ENCODE data around the gene TBX6. TPM values are rescaled to one million over a fixed set of nuclear protein-coding genes. Genes with fewer than 3 reads are reported as not detected.

The TBX6 gene
- total and polyA plus RNA-seq, 10 donors: 0.66 to 3.4 (median 1.8) TPM; not detected in 1

- no peaks in the 10 kb centered on the region for H3K27me3 ChIP-seq (replicated peaks in 1 of 7)
- H3K36me3 ChIP-seq: peaks cover 1 to 19% (median 15%) of the 10 kb centered on the region in 6 donors
- peaks cover 23 to 47% (median 37%) of the 10 kb centered on the region in 6 donors for H3K4me1 ChIP-seq
- no peak for DNase-seq
- no peaks in the 10 kb centered on the region for H3K9me3 ChIP-seq
- intact Hi-C loops (cut with DNase I; ENCODE audit: low total_unique reads): no loop called here
- no peak for TF ChIP-seq POLR2AphosphoS5 (IDR thresholded peaks at IDR 0.05)
- H3K4me3 ChIP-seq: peak overlapping the region in 7 of 8 donors; percentile 65 to 99 (median 93)
- WGBS, 5 donors: 57 to 65% (median 62%) methylated on average over 11 to 12 of the region's 12 CpGs
- peak overlapping the region; percentile 93 to 100 (median 98) for H3K27ac ChIP-seq
Measured at GRCh38 chr16:30063278-30063892, 28.3 kb downstream of the TBX6 start.

DNA sequence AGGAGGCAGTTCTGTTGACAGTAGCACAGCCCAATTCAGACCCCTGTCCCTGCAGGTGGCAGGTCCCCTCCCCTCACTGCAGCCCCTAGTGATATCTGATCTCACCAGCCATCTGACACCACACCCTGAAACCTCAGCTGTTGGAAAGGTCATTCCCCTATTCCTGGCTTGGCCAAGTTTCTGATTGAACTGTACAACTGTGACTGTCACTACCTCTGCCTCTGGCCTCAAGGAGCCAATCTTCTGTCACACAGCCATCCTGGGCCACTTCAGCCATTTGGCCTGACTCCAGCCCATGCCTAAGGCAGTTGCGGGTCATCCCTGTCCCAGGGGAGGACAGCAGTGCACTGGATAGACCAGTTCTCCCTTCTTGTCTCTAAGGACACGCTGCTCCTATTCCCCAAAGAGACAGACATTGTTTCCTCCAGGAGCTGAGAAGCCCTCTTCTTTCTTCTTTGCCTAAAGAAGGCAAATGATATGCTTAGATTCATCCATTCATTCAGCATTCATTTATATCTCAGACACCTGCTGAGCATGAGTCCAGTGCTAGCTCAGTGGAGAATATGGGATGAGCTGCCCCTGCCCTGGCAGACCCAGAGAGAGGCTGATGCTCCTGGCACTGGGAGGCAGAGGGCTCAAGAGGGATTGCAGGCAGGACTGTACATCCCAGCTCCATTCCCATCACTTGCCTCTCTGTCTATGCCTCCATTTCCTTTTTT lies 30.7 kb downstream of the TBX6 start:
- Histone ChIP-seq H3K4me3 (no peak overlapping the region), H3K4me1 (peaks cover 8 to 24% (median 15%) of the 10 kb centered on the region in 6 donors), H3K27me3 (replicated peaks in 1 of 7) (no peaks in the 10 kb centered on the region), H3K36me3 (no peaks in the 10 kb centered on the region), H3K9me3 (no peaks in the 10 kb centered on the region), H3K27ac (no peak overlapping the region)
- WGBS, 5 donors: 67 to 95% (median 86%) methylated on average over 1 to 2 of the region's 2 CpGs
- intact Hi-C loops (cut with DNase I; ENCODE audit: low total_unique reads): no loop called here
- TF ChIP-seq CTCF (IDR thresholded peaks at IDR 0.05 in 8 of 11, conservative IDR thresholded peaks at IDR 0.05 in 3 of 11): no peak
- TF ChIP-seq POLR2A (IDR thresholded peaks at IDR 0.05): no peak
- no peak for TF ChIP-seq POLR2AphosphoS5 (IDR thresholded peaks at IDR 0.05)
- DNase-seq: no peak

- no peak for DNase-seq
- intact Hi-C loops (cut with DNase I; ENCODE audit: low total_unique reads): no loop called here
- 79 to 89% (median 87%) methylated on average over 4 of the region's 4 CpGs for WGBS, 5 donors
- H3K27me3 ChIP-seq (replicated peaks in 1 of 7): no peaks in the 10 kb centered on the region
- no peak overlapping the region for H3K4me3 ChIP-seq
- H3K9me3 ChIP-seq: no peaks in the 10 kb centered on the region
- peaks cover 8 to 26% (median 15%) of the 10 kb centered on the region in 6 donors for H3K4me1 ChIP-seq
- H3K27ac ChIP-seq: no peak overlapping the region
- TF ChIP-seq POLR2AphosphoS5 (IDR thresholded peaks at IDR 0.05) (no peak), POLR2A (IDR thresholded peaks at IDR 0.05) (no peak), CTCF (IDR thresholded peaks at IDR 0.05 in 8 of 11, conservative IDR thresholded peaks at IDR 0.05 in 3 of 11) (no peak)
- H3K36me3 ChIP-seq: no peaks in the 10 kb centered on the region
Measured at GRCh38 chr16:30060346-30060745, 31.4 kb downstream of the TBX6 start.

DNA sequence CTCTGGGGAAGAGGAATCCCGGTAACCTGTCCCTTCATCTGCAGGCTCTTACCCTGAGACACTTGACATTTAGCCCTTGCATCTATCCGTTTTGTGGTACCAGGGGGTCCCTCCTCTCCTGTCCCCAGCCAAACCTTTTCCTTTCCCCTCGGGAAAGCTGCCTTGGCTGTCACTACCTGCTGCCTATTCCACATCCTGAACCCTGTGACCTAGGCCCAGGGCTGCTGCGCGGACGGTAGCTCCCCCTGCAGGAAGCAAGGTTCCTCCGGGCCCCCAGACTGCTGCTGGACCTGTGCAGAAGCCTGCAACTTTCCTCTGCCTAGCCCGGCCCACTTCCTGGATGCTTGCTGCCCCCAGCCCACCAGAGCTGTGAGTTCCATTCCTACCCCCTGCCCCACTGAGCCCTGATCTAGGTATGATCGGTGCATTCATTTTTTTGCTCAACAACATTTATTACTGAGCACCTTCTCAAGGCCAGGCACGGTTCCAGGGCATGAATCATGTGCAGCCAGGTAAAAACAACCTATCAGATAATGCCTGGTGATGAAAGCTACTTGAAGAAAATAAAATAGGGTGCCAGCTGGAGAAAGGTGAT lies 36.7 kb downstream of the TBX6 start:
- Histone ChIP-seq H3K9me3 (no peaks in the 10 kb centered on the region), H3K36me3 (no peaks in the 10 kb centered on the region), H3K27me3 (replicated peaks in 1 of 7) (no peaks in the 10 kb centered on the region), H3K4me3 (no peak overlapping the region), H3K4me1 (peaks cover 6 to 37% (median 20%) of the 10 kb centered on the region in 6 donors), H3K27ac (no peak overlapping the region)
- TF ChIP-seq POLR2AphosphoS5 (IDR thresholded peaks at IDR 0.05) (no peak), CTCF (IDR thresholded peaks at IDR 0.05 in 8 of 11, conservative IDR thresholded peaks at IDR 0.05 in 3 of 11) (peak in 9 of 11 experiments; percentile 14 to 61 (median 34))
- DNase-seq: peak; percentile 81
- 32 to 48% (median 38%) methylated on average over 7 to 10 of the region's 10 CpGs for WGBS, 5 donors
- intact Hi-C loops (cut with DNase I; ENCODE audit: low total_unique reads): no loop called here
